Measurements from ENCODE around the gene TNP2. TPM values are rescaled to one million over a fixed set of nuclear protein-coding genes. Genes with fewer than 3 reads are reported as not detected.
A peak's percentile ranks its signal among the peaks of the same experiment; 100 is the strongest.

The TNP2 gene
- total and polyA plus RNA-seq, 9 of the 15 experiments (the other 6 are each of a cell fraction or from before 2014, with no cell fraction given) = not detected

GRCh38 chr16:11254913-11255736, 14.0 kb downstream of the TNP2 start:
- H4K20me1 ChIP-seq (replicated peaks; ENCODE audit: control insufficient read depth, insufficient read depth, low read length) = peaks cover 10% of the 10 kb centered on the region; the same call in 1 of the 2 replicates
- H3K79me2 ChIP-seq (ENCODE audit: control insufficient read depth, insufficient read depth, low read length) = peaks cover 33% of the 10 kb centered on the region
- ATAC-seq = peak; percentile 37
- 0 out of 5 replicates have a peak, but pooled peaks cover 0 to 4% of the 10 kb centered on the region in 2 experiments for H3K27me3 ChIP-seq (ENCODE audit: control insufficient read depth in 2 of 2, insufficient read depth in 2 of 2, low read length in 2 of 2)
- H3K27ac ChIP-seq (ENCODE audit: extremely low read depth, low read depth, low read length) = peak overlapping the region; percentile 86
- H3K4me1 ChIP-seq (replicated peaks in 1 of 2; ENCODE audit: control insufficient read depth in 2 of 2, insufficient read depth in 2 of 2, low read length in 2 of 2) = peaks cover 40 to 47% of the 10 kb centered on the region in 2 experiments; a peak in 4 of 5 replicates
- H2AFZ ChIP-seq (ENCODE audit: low read depth, low read length) = peak overlapping the region; percentile 72
- intact Hi-C loops (cut with micrococcal nuclease) = loop anchor here (2.0 to 10.0 kb wide), 3 partner anchors 50 to 150 kb away; no protein-coding TSS in a partner anchor
- ChIA-PET POLR2A (interaction anchor here (0.5 to 3.2 kb wide), 52 partner anchors 9 to 1024 kb away, joined by 3 to 36 read pairs (median 4); partner anchors contain the start of genes PRM3, RMI2 and TNP2), CTCF (ENCODE audit: low intra/inter-chr PET ratio) (interaction anchor here (0.7 to 5.2 kb wide), 6 partner anchors 43 to 301 kb away, joined by 3 to 58 read pairs (median 5); no protein-coding TSS in a partner anchor)
- peak overlapping the region; percentile 82 for H3K4me3 ChIP-seq
- peak; percentile 60 to 75 (median 67) for DNase-seq (ENCODE audit: extremely low read depth in 1 of 4, low spot score in 3 of 4)
- no peaks in the 10 kb centered on the region for H3K9me1 ChIP-seq (ENCODE audit: control insufficient read depth, insufficient read depth, low read length)
- in situ Hi-C loops (cut with MboI) = no loop called here
- H3K4me2 ChIP-seq (ENCODE audit: insufficient read depth, low read length) = peak overlapping the region; percentile 77
- BruUV-seq (replicated peaks) = no TSS peak
- peak overlapping the region; percentile 74 to 94 for H3K9ac ChIP-seq (ENCODE audit: insufficient read depth in 1 of 2, low read depth in 2 of 2, low read length in 2 of 2)
- no peaks in the 10 kb centered on the region for H3K9me3 ChIP-seq (replicated peaks; ENCODE audit: control insufficient read depth, insufficient read depth, low read depth, low read length)
- no peak for FAIRE-seq
- WGBS (ENCODE audit: insufficient coverage, low coverage, missing lambda C conversion rate) = under 1% methylated on average over 48 of the region's 105 CpGs
- H3K36me3 ChIP-seq (ENCODE audit: control insufficient read depth, insufficient read depth, low read length) = peaks cover 25% of the 10 kb centered on the region; the same call in 1 of the 3 replicates
- TF ChIP-seq MAZ (CRISPR knock-in tag; conservative IDR thresholded peaks at IDR 0.05 in 1 of 2, IDR thresholded peaks at IDR 0.05 in 1 of 2) = peak; percentile 40 to 96; a peak in 2 of 4 replicates
- TF ChIP-seq EP300 (IDR thresholded peaks at IDR 0.05; ENCODE audit: low read length) = no peak
- TF ChIP-seq GABPA (tag; conservative IDR thresholded peaks at IDR 0.05; ENCODE audit: low read depth) = no peak
- no peak for TF ChIP-seq SRSF9 (IDR thresholded peaks at IDR 0.05; ENCODE audit: borderline replicate concordance, low read depth, low read length)
- no peak for TF ChIP-seq MXD1 (CRISPR knock-in tag; IDR thresholded peaks at IDR 0.05; ENCODE audit: borderline replicate concordance, poor library complexity, severe bottlenecking)
- TF ChIP-seq TCF3 (CRISPR knock-in tag; IDR thresholded peaks at IDR 0.05) = peak; percentile 35; the same call in 1 of the 2 replicates
- no peak for TF ChIP-seq ZBTB26 (CRISPR knock-in tag; IDR thresholded peaks at IDR 0.05)
- peak; percentile 86 for TF ChIP-seq KAT7 (CRISPR knock-in tag; IDR thresholded peaks at IDR 0.05; ENCODE audit: borderline replicate concordance)
- peak; percentile 97 for TF ChIP-seq ZBTB43 (CRISPR knock-in tag; IDR thresholded peaks at IDR 0.05)
- no peak for TF ChIP-seq KDM4B (IDR thresholded peaks at IDR 0.05; ENCODE audit: borderline replicate concordance in 2 of 2, low read depth in 1 of 2)
- no peak for TF ChIP-seq KAT8 (IDR thresholded peaks at IDR 0.05; ENCODE audit: low read depth)
- no peak for TF ChIP-seq BRF1 (IDR thresholded peaks at IDR 0.05; ENCODE audit: borderline replicate concordance, extremely low read depth, insufficient read length)
- peak; percentile 90 for TF ChIP-seq DMBX1 (CRISPR knock-in tag; IDR thresholded peaks at IDR 0.05; ENCODE audit: borderline replicate concordance)
- 0 out of 2 replicates have a peak, but pooled peaks have one; percentile 7 for TF ChIP-seq GATAD2B (IDR thresholded peaks at IDR 0.05; ENCODE audit: borderline replicate concordance)
- no peak for TF ChIP-seq RAD51 (IDR thresholded peaks at IDR 0.05; ENCODE audit: borderline replicate concordance, low read depth)
- no peak for TF ChIP-seq SNIP1 (IDR thresholded peaks at IDR 0.05; ENCODE audit: low read depth)
- TF ChIP-seq CHD4 (IDR thresholded peaks at IDR 0.05; ENCODE audit: insufficient read depth, insufficient replicate concordance, low read depth, low read length, poor library complexity, severe bottlenecking) = no peak

All from K562 (cell line).